OCI-M2 (cell line): ENCODE measurements around the gene CLECL1.
"Not testable (repeated sequence)": the region's sequence is repeated elsewhere in the genome, so short reads cannot be mapped to it uniquely, and the experiment has no call there.

Experiments
- DNase-seq: peaks from one replicate; lab custom pipeline; 2025; ENCODE audit not compliant: unreplicated experiment; lab: John Stamatoyannopoulos, UW

Gene CLECL1

GRCh38 chr12:9751204-9752144 is 18.6 kb upstream of the CLECL1 start:
- DNase-seq = no peak

GRCh38 chr12:9750276-9751203 is 17.6 kb upstream of the CLECL1 start:
- no peak for DNase-seq

DNA sequence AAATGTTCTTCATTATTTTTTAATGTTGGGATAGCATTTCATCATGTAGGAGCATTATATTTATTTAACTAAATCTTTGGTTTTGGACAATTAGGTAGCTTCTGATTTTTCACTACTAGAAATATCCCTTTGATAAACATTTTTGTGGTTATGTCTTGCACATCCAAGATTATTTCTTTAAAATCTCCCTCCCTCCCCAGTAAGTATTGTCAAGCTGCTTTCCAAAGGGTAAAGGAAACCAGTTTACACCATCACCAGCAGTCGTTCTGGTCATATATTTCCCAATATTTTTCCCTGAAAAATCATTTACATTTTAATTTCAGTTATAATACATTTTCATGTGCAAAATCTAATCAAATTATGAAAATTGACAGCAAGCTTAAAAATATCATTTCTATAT is 16.7 kb upstream of the CLECL1 start:
- no peak for DNase-seq

GRCh38 chr12:9745199-9745598 is 12.3 kb upstream of the CLECL1 start:
- DNase-seq = no peak

GRCh38 chr12:9742661-9743060 is 9.8 kb upstream of the CLECL1 start:
- no peak for DNase-seq

- no peak for DNase-seq
Measured at GRCh38 chr12:9741726-9742125, 8.8 kb upstream of the CLECL1 start.

- DNase-seq = no peak
Measured at GRCh38 chr12:9740106-9740750, 7.3 kb upstream of the CLECL1 start.

GRCh38 chr12:9739404-9740105 is 6.7 kb upstream of the CLECL1 start:
- DNase-seq = not testable (repeated sequence)

DNA sequence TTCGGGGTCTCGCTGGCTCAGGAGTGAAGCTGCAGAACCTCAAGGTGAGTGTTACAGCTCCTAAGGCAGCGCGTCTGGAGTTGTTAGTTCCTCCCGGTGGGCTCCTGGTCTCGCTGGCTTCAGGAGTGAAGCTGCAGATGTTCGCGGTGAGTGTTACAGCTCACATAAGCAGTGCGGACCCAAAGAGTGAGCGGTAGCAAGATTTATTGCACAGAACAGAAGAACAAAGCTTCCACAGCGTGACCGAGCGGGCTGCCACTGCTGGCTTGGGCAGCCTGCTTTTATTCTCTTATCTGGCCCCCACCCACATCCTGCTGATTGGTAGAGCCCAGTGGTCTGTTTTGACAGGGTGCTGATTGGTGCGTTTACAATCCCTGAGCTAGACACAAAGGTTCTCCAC is 6.0 kb upstream of the CLECL1 start:
- not testable (repeated sequence) for DNase-seq

DNA sequence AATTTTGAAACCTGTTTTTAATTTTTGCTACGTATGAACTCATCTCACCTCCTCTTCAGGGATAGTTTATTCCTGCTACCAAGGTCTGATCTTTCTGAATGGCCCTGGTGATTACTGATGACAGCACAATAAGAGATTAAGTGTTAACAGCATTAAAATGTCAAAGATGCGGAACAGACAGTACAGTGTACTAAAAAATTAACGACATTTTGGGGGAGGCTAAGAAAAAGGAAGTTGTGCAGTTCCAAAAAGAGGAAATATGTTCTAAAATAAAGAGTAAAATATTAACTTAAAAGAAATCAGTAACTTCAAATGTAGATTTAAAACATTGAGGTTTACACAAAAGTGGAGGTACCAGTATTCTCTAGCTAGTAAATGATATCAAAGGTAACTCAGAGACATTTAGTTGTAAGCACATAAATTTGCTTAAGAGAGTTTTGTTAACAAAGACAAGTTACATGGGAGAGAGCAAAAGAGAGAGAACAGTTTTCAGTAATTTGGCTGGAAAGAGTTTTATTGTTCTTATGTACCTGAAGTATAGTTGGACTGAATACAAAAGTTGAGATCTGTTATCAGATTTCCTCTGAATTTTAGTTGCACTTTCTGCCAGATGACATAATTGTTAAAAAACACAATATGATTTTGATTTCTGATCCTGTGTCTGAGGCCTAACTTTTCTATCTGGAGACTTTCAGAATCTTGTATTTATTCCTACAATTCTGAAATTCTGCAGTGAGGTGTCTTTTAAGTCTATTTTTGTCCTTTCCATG is 4.2 kb upstream of the CLECL1 start:
- no peak for DNase-seq

DNA sequence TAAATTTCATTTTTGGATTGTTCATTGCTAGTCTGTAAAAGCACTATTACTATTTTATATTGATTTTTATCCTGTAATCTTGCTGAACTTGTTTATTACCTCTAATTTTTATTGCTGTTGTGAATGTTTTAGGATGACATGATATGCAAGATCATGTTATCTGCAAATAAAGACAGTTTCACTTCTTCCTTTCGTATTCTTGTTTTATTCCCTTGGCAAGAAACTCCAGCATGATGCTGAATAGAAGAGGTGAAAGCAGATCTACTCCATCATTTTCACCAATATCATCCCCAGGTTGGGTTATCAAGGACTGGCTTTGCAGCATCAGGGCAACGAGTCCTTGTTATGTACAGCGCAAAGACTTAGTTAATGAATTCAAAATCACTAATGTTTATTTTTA is 2.7 kb upstream of the CLECL1 start:
- no peak for DNase-seq

GRCh38 chr12:9731797-9732196 is 1.1 kb downstream of the CLECL1 start:
- DNase-seq = no peak

- no peak for DNase-seq
Measured at GRCh38 chr12:9731393-9731792, 1.5 kb downstream of the CLECL1 start.

- DNase-seq = no peak
Measured at GRCh38 chr12:9730591-9730990, 2.3 kb downstream of the CLECL1 start.

GRCh38 chr12:9730011-9730410 is 2.9 kb downstream of the CLECL1 start:
- DNase-seq = no peak

DNA sequence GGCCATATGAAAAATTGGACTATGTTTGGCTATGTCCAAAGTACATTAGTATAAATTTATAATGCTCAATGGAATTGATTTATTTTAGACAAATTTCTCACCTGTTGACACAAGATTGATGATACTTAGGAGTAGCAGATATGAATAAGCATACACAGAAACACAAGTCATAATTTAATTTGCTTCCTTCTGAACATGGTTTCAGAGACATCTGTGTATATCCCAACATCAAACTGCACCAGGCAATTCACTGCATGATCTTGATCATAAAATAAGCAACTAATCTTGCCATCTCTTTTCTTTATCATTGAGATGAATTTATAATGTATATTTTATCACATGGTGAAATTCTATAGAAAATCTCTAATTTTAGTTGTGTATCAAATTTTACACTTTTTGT is 3.8 kb downstream of the CLECL1 start:
- DNase-seq = no peak

DNA sequence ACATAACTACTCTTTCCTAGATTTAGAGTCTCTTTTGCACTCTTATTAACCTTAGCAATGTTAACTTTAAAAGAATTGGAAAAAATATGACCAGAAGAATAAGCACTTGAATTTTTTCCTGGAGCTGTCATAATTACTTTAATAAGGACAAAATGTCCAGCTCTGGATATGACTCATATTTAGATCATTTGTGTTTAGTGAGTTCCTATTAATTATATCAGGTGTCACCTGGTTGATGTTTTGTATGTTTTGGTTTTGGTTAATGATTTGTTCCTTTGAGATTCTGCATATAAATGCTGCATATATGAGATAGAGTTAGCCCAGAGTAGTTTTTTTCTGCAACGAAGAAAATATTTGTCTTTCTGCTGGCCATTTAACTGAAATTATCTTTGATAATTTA is 5.1 kb downstream of the CLECL1 start:
- no peak for DNase-seq

DNA sequence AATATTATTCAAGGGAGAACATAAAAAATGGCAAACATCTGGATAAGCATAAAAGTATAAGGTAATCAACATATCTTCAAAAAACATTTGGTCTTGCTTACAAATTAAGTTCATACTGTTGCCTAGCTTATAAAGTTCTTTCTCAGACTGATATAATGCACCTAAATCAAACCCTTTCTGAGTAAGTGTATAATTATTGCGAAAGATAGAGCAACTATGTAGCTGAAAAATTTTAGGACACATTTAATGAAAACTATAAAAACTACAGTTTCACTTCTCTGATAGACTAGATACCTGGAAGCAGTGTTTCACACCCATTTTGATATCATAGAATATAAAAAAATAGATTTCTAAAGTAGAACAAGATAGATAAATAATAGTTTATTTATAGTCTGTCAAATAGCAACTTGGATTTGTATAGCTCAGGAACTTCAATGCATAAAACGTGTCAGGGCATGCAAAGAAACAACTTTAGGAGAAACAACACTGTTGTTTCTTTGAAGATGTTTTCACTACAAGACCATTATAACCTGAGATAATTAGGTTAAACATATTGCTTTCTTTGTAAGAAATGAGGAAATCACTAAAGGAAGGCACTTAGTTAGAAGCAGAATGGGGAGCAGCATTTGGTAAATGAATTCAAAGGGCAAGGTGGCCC is 7.6 kb downstream of the CLECL1 start:
- DNase-seq = no peak

DNA sequence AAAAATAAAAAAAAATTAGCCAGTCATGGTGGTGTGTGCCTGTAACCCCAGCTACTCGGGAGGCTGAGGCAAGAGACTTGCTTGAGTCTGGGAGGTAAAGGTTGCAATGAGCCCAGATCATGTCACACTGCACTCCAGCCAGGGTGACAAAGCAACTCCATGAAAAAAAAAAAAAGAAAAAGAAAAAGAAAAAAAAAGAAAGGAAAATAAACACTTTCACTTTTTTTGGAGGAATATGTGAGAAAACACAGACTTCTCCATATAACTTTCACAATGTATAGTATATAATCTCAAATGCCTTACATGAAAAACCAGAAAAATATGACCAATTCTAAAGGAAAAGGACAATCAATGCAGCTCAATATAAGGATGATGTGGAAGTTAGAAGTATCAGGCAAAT is 8.9 kb downstream of the CLECL1 start:
- no peak for DNase-seq
